ENCODE results near the gene BAG2. TPM values are rescaled to one million over a fixed set of nuclear protein-coding genes. Genes with fewer than 3 reads are reported as not detected.

BAG2 gene
- total RNA-seq, 1 experiment from 2014 or later: 11.0 TPM

DNA sequence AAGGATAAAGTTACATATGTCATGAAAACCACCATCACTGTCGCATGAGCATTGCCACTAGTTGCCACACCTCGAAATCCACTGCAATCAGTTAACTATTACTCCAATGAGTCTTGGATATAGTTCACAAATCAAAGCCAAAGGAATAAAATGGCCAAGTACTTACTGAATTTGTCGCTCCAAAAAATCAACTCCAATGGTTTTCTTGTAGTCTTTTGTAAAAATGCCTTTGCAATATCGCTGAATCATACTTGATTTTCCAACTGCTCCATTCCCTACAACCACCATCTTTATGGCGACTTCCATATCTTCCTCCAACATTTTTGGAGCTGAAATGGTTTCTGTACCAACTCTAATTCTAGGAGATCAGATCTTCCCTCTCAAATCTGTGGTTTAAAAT, 37.9 kb downstream of the BAG2 start:
- CTCF ChIA-PET: no interaction called here

DNA sequence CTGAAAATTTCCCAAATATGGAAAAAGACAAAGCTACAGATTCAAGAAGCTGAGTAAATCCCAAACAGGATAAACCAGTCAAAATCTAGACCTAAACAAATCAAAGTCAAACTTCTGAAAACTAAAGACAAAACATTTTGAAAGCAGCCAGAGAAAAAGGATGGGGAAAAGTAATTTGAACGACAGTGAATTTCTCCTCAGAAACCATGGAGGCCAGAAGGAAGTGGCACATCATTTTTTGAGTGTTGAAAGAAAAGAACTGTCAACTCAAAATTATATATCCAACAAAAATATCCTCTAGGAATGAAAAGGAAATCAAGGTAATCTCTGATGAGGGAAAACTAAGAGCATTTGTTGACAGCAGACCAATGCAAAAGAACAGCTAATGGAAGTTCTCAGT, 43.1 kb downstream of the BAG2 start:
- H3K79me2 ChIP-seq (ENCODE audit: low read depth): peaks cover 30% of the 10 kb centered on the region
- intact Hi-C loops (cut with micrococcal nuclease; ENCODE audit: unreplicated experiment): no loop called here
- no peaks in the 10 kb centered on the region for H3K27me3 ChIP-seq (ENCODE audit: insufficient read depth, low read depth)
- no TSS peak for BruUV-seq (replicated peaks)
- H3K27ac ChIP-seq: no peak overlapping the region
- H3K9me2 ChIP-seq (ENCODE audit: insufficient read depth): no peaks in the 10 kb centered on the region
- ChIA-PET CTCF (no interaction called here), POLR2A (ENCODE audit: unreplicated experiment) (no interaction called here)
- H4K20me1 ChIP-seq (ENCODE audit: insufficient read depth): no peaks in the 10 kb centered on the region
- H3K4me1 ChIP-seq (replicated peaks; ENCODE audit: insufficient read depth): 0 out of 2 replicates have a peak, but pooled peaks cover 5% of the 10 kb centered on the region
- no peak overlapping the region for H3K4me3 ChIP-seq
- no peak overlapping the region for H3K4me2 ChIP-seq
- no peaks in the 10 kb centered on the region for H3K36me3 ChIP-seq (ENCODE audit: low read depth)
- H3F3A ChIP-seq (ENCODE audit: insufficient read depth, low read depth): no peaks in the 10 kb centered on the region
- no peaks in the 10 kb centered on the region for H3K9me3 ChIP-seq (ENCODE audit: insufficient read depth, low read depth)
- no peak for TF ChIP-seq EZH2 (IDR thresholded peaks at IDR 0.05; ENCODE audit: low read depth)
- TF ChIP-seq, protein P1, sequence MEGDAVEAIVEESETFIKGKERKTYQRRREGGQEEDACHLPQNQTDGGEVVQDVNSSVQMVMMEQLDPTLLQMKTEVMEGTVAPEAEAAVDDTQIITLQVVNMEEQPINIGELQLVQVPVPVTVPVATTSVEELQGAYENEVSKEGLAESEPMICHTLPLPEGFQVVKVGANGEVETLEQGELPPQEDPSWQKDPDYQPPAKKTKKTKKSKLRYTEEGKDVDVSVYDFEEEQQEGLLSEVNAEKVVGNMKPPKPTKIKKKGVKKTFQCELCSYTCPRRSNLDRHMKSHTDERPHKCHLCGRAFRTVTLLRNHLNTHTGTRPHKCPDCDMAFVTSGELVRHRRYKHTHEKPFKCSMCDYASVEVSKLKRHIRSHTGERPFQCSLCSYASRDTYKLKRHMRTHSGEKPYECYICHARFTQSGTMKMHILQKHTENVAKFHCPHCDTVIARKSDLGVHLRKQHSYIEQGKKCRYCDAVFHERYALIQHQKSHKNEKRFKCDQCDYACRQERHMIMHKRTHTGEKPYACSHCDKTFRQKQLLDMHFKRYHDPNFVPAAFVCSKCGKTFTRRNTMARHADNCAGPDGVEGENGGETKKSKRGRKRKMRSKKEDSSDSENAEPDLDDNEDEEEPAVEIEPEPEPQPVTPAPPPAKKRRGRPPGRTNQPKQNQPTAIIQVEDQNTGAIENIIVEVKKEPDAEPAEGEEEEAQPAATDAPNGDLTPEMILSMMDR (conservative IDR thresholded peaks at IDR 0.05): no peak
- no peak overlapping the region for H2AFZ ChIP-seq
- DNase-seq: no peak

More for the DNA sequence above, 37.9 kb downstream of the BAG2 start:
- intact Hi-C loops (cut with micrococcal nuclease; ENCODE audit: unreplicated experiment): no loop called here
- H2AFZ ChIP-seq: no peak overlapping the region
- no peaks in the 10 kb centered on the region; the same call in 1 of the 2 replicates for H3K79me2 ChIP-seq (ENCODE audit: low read depth)
- TF ChIP-seq EZH2 (IDR thresholded peaks at IDR 0.05; ENCODE audit: low read depth): no peak
- TF ChIP-seq, protein P1 (conservative IDR thresholded peaks at IDR 0.05): no peak
- BruUV-seq (replicated peaks): no TSS peak
- H3K9me3 ChIP-seq (ENCODE audit: insufficient read depth, low read depth): no peaks in the 10 kb centered on the region
- no peaks in the 10 kb centered on the region for H3K9me2 ChIP-seq (ENCODE audit: insufficient read depth)
- no peaks in the 10 kb centered on the region; the same call in 1 of the 2 replicates for H3F3A ChIP-seq (ENCODE audit: insufficient read depth, low read depth)
- H3K4me3 ChIP-seq: no peak overlapping the region
- no peak for DNase-seq
- no peaks in the 10 kb centered on the region for H3K27me3 ChIP-seq (ENCODE audit: insufficient read depth, low read depth)
- H4K20me1 ChIP-seq (ENCODE audit: insufficient read depth): no peaks in the 10 kb centered on the region
- H3K4me2 ChIP-seq: no peak overlapping the region
- H3K36me3 ChIP-seq (ENCODE audit: low read depth): 0 out of 2 replicates have a peak, but pooled peaks cover 6% of the 10 kb centered on the region
- H3K27ac ChIP-seq: no peak overlapping the region
- POLR2A ChIA-PET (ENCODE audit: unreplicated experiment): no interaction called here
- no peaks in the 10 kb centered on the region for H3K4me1 ChIP-seq (replicated peaks; ENCODE audit: insufficient read depth)

DNA sequence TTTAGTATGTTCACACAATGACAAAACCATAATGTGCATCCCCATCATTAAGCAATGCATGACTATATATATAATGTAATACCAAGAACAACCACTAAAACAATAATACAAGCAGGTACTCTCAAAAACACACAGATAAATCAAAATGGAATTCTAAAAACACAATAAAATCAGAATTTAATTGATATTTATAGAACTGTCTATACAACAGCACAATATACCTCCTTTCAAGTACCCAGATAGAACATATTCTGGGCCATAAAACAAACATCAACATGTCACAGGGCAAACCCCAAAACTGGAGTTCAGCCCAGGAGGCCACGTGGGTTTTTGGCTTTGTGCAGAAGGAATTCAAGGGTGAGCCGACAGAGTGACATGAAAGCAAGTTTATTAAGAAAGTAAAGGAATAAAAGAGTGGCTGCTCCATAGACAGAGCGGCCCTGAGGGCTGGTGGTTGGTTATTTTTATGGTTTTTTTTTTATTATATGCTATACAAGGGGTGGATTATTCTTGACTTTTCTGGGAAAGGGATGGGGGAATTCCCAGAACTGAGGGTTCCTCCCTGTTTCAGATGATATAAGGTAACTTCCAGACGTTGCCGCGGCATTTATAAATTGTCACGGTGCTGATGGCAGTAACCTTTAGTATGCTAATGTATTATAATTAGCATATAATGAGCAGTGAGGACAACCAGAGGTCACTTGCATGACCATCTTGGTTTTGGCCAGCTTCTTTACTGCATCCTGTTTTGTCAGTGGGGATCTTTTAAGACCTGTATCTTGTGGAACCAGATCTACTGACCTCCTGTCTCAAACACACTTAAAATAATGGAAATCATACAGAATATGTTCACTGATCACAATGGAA, 44.3 kb downstream of the BAG2 start:
- H3K36me3 ChIP-seq (ENCODE audit: low read depth): no peaks in the 10 kb centered on the region
- H3K27ac ChIP-seq: no peak overlapping the region
- peaks cover 40% of the 10 kb centered on the region for H3K79me2 ChIP-seq (ENCODE audit: low read depth)
- POLR2A ChIA-PET (ENCODE audit: unreplicated experiment): no interaction called here
- H3K9me3 ChIP-seq (ENCODE audit: insufficient read depth, low read depth): no peaks in the 10 kb centered on the region
- no peak for DNase-seq
- H3K27me3 ChIP-seq (ENCODE audit: insufficient read depth, low read depth): no peaks in the 10 kb centered on the region
- no peaks in the 10 kb centered on the region for H4K20me1 ChIP-seq (ENCODE audit: insufficient read depth)
- no peak for TF ChIP-seq EZH2 (IDR thresholded peaks at IDR 0.05; ENCODE audit: low read depth)
- TF ChIP-seq, protein P1 (conservative IDR thresholded peaks at IDR 0.05): peak; percentile 39; the same call in 1 of the 2 replicates
- CTCF ChIA-PET: no interaction called here
- intact Hi-C loops (cut with micrococcal nuclease; ENCODE audit: unreplicated experiment): no loop called here
- no peaks in the 10 kb centered on the region for H3F3A ChIP-seq (ENCODE audit: insufficient read depth, low read depth)
- H3K4me1 ChIP-seq (replicated peaks; ENCODE audit: insufficient read depth): 0 out of 2 replicates have a peak, but pooled peaks cover 12% of the 10 kb centered on the region
- no peaks in the 10 kb centered on the region for H3K9me2 ChIP-seq (ENCODE audit: insufficient read depth)
- no peak overlapping the region for H2AFZ ChIP-seq
- H3K4me2 ChIP-seq: no peak overlapping the region
- H3K4me3 ChIP-seq: no peak overlapping the region
- no TSS peak for BruUV-seq (replicated peaks)
